Stimulated activated CD4-positive, alpha-beta T cell treated with anti-CD3 and anti-CD28 coated beads, TNF-alpha, amount 100 ng/mL, for 24 hours (primary cell): ENCODE results near the gene ACSL1.

Experiments used
- DNase-seq, 3 experiments: peaks; one replicate each; pipeline ENCODE4 v3.0.0-alpha.2; 2020; ENCODE audit warnings: low read depth in 3 of 3

The ACSL1 gene

GRCh38 chr4:184722798-184723197 is 103.0 kb downstream of the ACSL1 start:
- no peak for DNase-seq

GRCh38 chr4:184721254-184721653 is 104.5 kb downstream of the ACSL1 start:
- no peak for DNase-seq

- no peak for DNase-seq
Observed at GRCh38 chr4:184719407-184719806, 106.4 kb downstream of the ACSL1 start.

- DNase-seq, result no peak
Observed at GRCh38 chr4:184715526-184715925, 110.2 kb downstream of the ACSL1 start.

- no peak for DNase-seq
Observed at GRCh38 chr4:184713887-184714286, 111.9 kb downstream of the ACSL1 start.

GRCh38 chr4:184712322-184712721 is 113.4 kb downstream of the ACSL1 start:
- no peak for DNase-seq

- DNase-seq, result no peak
Observed at GRCh38 chr4:184706453-184706852, 119.3 kb downstream of the ACSL1 start.

GRCh38 chr4:184705692-184706091 is 120.1 kb downstream of the ACSL1 start:
- DNase-seq, result no peak
